HG02885 (cell line): ENCODE data around the gene MIPOL1.
A peak's percentile ranks its signal among the peaks of the same experiment; 100 is the strongest.
"Not testable (repeated sequence)": the region's sequence is repeated elsewhere in the genome, so short reads cannot be mapped to it uniquely, and the experiment has no call there.

Source experiments
- ATAC-seq: cut with Tn5 transposase; IDR thresholded peaks from one replicate; pipeline ENCODE4 v1.9.1; 2021; ENCODE audit warnings: mild to moderate bottlenecking; ENCODE audit not compliant: unreplicated experiment, poor library complexity

MIPOL1 gene

GRCh38 chr14:37225668-37226067 is 27.9 kb downstream of the MIPOL1 start:
- not testable (repeated sequence) for ATAC-seq

- peak; percentile 86 for ATAC-seq
Measured at GRCh38 chr14:37230551-37231194, 32.9 kb downstream of the MIPOL1 start.

- ATAC-seq = peak; percentile 64
Measured at GRCh38 chr14:37232907-37233481, 35.3 kb downstream of the MIPOL1 start.

DNA sequence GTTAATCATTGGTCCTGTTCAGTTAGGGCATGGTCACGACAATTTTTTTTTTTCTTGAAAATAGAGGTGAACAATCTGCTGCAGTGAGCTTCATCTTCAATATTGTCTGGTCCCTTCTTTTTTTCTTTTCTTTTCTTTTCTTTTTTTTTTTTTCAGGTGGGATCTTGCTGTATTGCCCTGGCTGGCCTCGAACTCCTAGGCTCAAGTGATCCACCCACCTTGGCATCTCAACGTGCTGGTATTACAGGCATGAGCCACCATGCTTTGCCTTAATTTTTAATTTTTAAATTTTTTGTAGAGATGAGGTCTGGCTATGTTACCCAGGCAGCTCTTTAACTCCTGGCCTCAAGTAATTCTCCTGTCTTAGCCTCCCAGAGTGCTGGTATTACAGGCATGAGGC is 36.5 kb downstream of the MIPOL1 start:
- ATAC-seq = no peak

DNA sequence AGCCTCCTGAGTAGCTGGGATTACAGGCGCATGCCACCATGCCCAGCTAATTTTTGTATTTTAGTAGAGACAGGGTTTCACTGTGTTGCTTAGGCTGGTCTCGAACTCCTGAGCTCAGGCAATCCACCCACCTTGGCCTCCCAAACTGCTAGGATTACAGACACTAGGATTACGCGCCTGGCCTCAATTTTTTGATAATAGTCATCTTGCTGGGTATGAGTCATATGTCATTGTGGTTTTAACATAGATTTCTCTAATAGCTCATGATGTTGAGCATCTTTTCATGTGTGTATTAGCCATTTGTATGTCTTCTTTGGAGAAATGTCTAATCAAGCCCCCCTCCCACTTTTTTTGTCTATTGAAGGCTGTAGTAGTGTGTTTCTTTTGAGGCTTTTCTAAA is 38.3 kb downstream of the MIPOL1 start:
- not testable (repeated sequence) for ATAC-seq

DNA sequence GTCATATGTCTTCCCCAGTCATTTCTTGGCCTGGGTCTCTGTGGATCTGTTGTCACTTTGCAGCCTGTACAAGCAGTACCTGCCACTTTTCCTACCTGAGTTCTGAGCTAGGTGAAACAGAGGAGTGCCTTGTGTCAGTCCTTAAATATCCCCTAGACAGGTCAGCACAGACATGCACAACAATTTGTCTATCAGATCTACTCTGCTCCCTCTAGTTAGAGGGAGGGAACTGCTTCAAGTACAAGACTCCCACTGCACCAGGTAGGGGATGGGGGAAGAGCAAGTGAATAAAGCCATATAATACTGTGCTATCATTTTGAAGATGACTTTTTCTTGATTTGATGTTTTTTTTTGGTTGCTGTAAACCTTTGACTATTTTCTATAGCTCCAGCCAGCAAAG is 39.4 kb downstream of the MIPOL1 start:
- no peak for ATAC-seq

- no peak for ATAC-seq
Measured at GRCh38 chr14:37237735-37238200, 40.0 kb downstream of the MIPOL1 start.

DNA sequence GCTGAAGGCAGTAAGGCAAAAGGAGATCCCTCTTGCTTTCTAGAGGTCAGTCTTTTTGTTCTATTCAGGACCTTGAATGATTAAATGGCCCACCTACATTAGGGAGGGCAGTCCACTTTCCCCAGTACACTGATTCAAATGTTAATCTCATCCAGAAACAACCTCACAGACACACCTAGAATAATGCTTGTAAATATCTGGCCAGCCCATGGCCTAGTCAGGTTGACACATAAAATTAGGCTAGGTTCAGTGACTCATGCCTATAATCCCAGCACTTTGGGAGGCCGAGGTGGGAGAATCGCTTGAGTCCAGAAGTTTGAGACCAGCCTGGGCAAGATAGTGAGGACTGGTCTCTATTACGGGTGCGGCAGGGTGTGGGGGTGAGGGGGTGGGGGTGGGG is 43.5 kb downstream of the MIPOL1 start:
- no peak for ATAC-seq

- ATAC-seq = peak; percentile 68
Measured at GRCh38 chr14:37246427-37246829, 48.7 kb downstream of the MIPOL1 start.

DNA sequence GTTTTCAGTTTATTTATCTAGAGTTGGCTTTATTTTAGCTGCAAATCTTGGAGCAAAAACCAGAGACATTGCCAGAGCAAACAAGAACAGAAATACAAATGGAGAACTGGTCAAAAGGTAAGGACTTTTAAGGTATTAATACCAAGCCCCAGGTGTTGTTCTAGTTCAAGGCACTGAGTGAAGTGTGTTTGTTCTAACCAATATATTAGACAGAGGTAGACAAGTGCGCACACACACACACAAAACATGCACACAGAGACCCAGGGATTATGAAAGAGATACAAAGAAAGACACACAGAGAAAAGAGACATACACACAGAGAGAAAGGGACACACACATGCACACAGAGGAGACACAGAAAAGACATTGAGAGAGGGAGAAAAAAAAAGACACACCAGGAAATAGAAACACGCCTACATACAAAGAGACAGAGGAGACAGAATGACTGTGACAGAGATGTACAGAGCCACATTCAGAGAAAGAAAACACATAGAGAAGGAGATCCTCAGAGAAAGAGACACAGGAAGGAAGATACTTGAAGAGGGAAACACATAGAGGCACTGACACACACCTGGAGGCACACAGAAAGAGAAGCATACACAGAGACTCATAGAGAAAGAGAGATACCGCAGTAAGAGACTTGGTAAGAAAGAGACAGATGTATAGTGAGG is 50.2 kb downstream of the MIPOL1 start:
- no peak for ATAC-seq

DNA sequence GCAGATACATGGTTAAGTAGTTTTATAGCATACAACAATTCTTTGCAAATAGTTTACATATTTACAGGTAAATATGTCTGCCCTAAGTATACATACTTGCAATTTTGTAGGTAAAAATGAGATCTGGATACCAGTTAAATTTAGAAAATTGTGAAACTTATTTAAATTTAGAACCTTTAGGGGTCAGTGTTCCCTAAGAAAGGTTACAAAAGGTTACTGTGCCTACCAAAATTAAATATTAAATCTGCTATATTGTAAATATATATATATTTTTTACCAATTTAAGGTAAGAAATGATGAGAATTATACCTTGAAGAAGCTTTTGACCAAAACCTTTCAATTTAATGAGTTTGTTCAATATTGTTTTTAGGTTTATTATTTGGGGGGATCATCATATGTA is 54.0 kb downstream of the MIPOL1 start:
- ATAC-seq = no peak

GRCh38 chr14:37252434-37252833 is 54.7 kb downstream of the MIPOL1 start:
- no peak for ATAC-seq

GRCh38 chr14:37253905-37254304 is 56.2 kb downstream of the MIPOL1 start:
- no peak for ATAC-seq

- ATAC-seq = no peak
Measured at GRCh38 chr14:37254411-37254947, 56.7 kb downstream of the MIPOL1 start.

GRCh38 chr14:37257501-37258070 is 59.8 kb downstream of the MIPOL1 start:
- no peak for ATAC-seq

DNA sequence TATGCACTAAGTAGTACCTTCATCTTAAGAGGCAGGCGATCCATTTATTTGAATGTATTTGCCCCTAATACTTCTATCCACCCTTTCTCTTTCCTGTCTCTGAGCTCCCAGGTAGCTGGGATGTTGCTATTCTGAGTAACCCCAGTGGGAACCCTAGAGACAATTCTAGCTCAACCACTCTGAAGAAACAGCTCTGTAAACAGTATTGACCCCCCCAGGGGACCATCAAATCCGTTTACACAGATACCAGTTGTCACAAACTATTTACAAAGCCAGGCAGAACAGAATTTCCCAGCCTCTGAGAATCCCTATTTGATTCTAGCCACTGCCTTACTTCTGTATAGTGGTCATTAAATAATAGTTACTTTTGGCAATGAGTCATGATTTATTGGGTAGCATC is 64.9 kb downstream of the MIPOL1 start:
- ATAC-seq = no peak

DNA sequence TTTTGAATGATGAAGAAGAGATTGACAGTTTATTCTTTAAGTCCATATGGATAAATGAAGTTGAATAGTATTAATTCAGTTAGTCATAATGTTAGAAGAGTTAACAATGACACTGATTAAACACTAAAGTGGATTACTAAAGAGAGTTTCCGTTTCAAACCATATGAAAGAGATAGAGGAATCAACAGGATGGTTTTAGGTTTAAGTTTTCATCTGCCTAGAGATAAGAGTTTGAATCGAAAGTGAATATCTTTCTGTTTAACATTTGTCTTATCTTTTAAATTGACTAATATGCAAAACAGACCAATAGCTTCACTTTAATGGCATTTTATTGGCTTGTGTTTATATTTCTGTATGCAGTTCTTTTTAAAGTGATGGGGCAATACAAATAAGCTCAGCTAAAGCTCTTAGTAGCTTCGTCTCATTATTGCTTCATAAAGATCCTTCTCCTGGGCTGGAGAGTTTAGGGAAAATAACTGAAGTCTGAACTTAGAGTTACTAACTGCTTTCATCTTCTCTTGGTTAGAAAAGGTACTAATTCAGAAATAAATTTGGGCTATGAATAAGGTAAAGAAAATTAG is 66.0 kb downstream of the MIPOL1 start:
- no peak for ATAC-seq

DNA sequence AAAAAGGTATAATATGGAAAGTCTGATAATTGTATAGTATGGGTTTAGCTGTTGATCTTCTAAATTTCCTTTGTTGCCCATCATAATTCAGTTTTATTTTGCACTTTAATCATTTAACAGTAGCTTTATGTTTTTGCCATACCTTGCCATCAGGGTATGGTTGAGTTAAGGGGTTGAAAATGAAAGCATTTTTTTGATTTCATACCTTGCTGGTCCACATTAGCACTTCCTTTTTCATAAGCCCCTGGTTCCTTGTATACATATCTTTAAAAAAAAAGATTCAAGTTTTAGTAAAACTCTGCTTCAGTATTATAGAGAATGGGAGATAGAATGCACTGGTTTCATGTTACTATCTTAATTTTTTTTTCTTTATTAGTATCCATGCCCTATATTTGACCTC is 71.1 kb downstream of the MIPOL1 start:
- ATAC-seq = no peak

DNA sequence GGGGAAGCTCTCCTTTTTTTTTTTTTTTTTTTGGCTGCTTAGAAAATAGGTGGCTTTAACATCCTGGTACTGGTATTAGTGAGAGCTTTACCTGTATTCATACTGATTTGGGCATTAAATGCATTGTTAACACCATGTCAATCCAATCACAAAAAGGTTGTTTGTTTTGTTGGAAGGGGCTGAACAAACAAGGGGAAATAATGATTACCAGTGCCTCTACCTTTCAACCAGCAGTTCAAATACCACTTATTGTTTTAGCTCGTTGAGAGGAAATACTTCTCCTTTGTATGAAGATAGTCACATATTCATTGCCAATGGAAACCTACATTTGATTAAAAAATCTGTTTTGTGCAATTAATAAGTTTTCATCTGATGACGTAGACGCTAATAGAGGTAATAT is 72.9 kb downstream of the MIPOL1 start:
- ATAC-seq = no peak

- no peak for ATAC-seq
Measured at GRCh38 chr14:37272569-37272968, 74.8 kb downstream of the MIPOL1 start.

DNA sequence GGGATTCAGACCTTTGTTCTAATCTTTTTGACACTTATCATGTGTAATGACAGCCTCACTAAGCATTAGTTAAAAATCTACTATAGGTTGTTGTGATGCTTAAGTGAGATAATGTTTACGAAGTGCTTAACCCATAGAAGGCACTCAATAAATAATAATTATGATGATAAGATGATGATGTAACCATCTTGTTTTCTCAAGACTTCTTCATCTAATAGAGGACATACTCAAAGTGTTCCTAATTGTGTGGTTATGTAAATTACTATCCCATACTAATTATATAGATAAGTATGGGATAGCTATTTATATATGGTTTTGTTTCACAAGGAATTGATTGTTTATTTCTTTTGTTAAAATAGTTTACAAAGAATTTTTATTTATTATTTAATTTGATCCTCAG is 76.9 kb downstream of the MIPOL1 start:
- ATAC-seq = no peak
